ENCODE measurements around the gene NAXE.

DNA sequence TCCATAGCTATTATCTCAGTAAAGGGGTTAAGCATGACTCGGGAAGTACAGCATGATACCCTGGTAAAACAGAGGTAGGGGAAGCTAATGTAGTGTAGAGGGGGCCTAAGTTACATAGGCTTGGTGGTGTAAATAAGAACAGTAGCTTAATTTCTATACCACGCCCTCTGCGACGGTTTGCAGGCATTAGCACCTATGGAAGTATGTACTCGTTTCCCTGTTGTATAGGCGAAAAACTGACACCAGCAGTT is 470 bp upstream of the NAXE start:
- TF ChIP-seq, protein P1, sequence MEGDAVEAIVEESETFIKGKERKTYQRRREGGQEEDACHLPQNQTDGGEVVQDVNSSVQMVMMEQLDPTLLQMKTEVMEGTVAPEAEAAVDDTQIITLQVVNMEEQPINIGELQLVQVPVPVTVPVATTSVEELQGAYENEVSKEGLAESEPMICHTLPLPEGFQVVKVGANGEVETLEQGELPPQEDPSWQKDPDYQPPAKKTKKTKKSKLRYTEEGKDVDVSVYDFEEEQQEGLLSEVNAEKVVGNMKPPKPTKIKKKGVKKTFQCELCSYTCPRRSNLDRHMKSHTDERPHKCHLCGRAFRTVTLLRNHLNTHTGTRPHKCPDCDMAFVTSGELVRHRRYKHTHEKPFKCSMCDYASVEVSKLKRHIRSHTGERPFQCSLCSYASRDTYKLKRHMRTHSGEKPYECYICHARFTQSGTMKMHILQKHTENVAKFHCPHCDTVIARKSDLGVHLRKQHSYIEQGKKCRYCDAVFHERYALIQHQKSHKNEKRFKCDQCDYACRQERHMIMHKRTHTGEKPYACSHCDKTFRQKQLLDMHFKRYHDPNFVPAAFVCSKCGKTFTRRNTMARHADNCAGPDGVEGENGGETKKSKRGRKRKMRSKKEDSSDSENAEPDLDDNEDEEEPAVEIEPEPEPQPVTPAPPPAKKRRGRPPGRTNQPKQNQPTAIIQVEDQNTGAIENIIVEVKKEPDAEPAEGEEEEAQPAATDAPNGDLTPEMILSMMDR (IDR thresholded peaks at IDR 0.05; ENCODE audit: poor library complexity, severe bottlenecking): no peak
- TF ChIP-seq TAF1 (IDR thresholded peaks at IDR 0.05; ENCODE audit: low read depth): no peak
- TF ChIP-seq EP300 (conservative IDR thresholded peaks at IDR 0.05; ENCODE audit: poor library complexity, severe bottlenecking): no peak

Measured in neural cell (in vitro differentiated cells).